Stimulated activated CD4-positive, alpha-beta T cell treated with anti-CD3 and anti-CD28 coated beads, Interleukin-4, amount 100 ng/mL, for 24 hours (primary cell): ENCODE measurements around the gene CDH12.
"Not testable (repeated sequence)": the region's sequence is repeated elsewhere in the genome, so short reads cannot be mapped to it uniquely, and the experiment has no call there.

ENCODE experiments used
- DNase-seq: peaks from one replicate; pipeline ENCODE4 v3.0.0-alpha.2; 2020

The CDH12 gene

GRCh38 chr5:22109315-22109714 lies 743.8 kb downstream of the CDH12 start:
- no peak for DNase-seq

GRCh38 chr5:22108545-22108944 lies 744.6 kb downstream of the CDH12 start:
- DNase-seq, result no peak

GRCh38 chr5:22102823-22103359 lies 750.3 kb downstream of the CDH12 start:
- DNase-seq, result no peak

- DNase-seq, result no peak
Observed at GRCh38 chr5:22088517-22088916, 764.6 kb downstream of the CDH12 start.

- no peak for DNase-seq
Observed at GRCh38 chr5:22079566-22079965, 773.6 kb downstream of the CDH12 start.

- DNase-seq, result no peak
Observed at GRCh38 chr5:22079002-22079401, 774.1 kb downstream of the CDH12 start.

- DNase-seq, result no peak
Observed at GRCh38 chr5:22076586-22076985, 776.6 kb downstream of the CDH12 start.

- DNase-seq, result no peak
Observed at GRCh38 chr5:22070186-22070728, 782.9 kb downstream of the CDH12 start.

- DNase-seq, result no peak
Observed at GRCh38 chr5:22063717-22064116, 789.4 kb downstream of the CDH12 start.

GRCh38 chr5:22058620-22059019 lies 794.5 kb downstream of the CDH12 start:
- DNase-seq, result no peak

- no peak for DNase-seq
Observed at GRCh38 chr5:22057012-22057411, 796.1 kb downstream of the CDH12 start.

GRCh38 chr5:22056601-22057000 lies 796.5 kb downstream of the CDH12 start:
- no peak for DNase-seq

- no peak for DNase-seq
Observed at GRCh38 chr5:22053195-22053594, 799.9 kb downstream of the CDH12 start.

GRCh38 chr5:22051881-22052280 lies 801.3 kb downstream of the CDH12 start:
- DNase-seq, result no peak

- DNase-seq, result no peak
Observed at GRCh38 chr5:22050931-22051330, 802.2 kb downstream of the CDH12 start.

GRCh38 chr5:22044229-22044628 lies 808.9 kb downstream of the CDH12 start:
- no peak for DNase-seq

- DNase-seq, result no peak
Observed at GRCh38 chr5:22036061-22036460, 817.1 kb downstream of the CDH12 start.

GRCh38 chr5:22033066-22033465 lies 820.1 kb downstream of the CDH12 start:
- DNase-seq, result no peak

- no peak for DNase-seq
Observed at GRCh38 chr5:22023784-22024183, 829.4 kb downstream of the CDH12 start.

- DNase-seq, result not testable (repeated sequence)
Observed at GRCh38 chr5:22012893-22013292, 840.3 kb downstream of the CDH12 start.

GRCh38 chr5:22010808-22011207 lies 842.3 kb downstream of the CDH12 start:
- DNase-seq, result not testable (repeated sequence)

GRCh38 chr5:22001097-22001496 lies 852.0 kb downstream of the CDH12 start:
- DNase-seq, result not testable (repeated sequence)

GRCh38 chr5:21985799-21986198 lies 867.3 kb downstream of the CDH12 start:
- DNase-seq, result not testable (repeated sequence)

- DNase-seq, result not testable (repeated sequence)
Observed at GRCh38 chr5:21951571-21951970, 901.6 kb downstream of the CDH12 start.

- DNase-seq, result no peak
Observed at GRCh38 chr5:21931116-21931515, 922.0 kb downstream of the CDH12 start.
